Smooth muscle cell of the brain vasculature (primary cell): ENCODE measurements around the gene TRRAP.

Experiments used
- DNase-seq: peaks from one replicate; pipeline ENCODE4 v3.0.0-alpha.2; 2012; ENCODE audit warnings: low read depth, low spot score

TRRAP gene

DNA sequence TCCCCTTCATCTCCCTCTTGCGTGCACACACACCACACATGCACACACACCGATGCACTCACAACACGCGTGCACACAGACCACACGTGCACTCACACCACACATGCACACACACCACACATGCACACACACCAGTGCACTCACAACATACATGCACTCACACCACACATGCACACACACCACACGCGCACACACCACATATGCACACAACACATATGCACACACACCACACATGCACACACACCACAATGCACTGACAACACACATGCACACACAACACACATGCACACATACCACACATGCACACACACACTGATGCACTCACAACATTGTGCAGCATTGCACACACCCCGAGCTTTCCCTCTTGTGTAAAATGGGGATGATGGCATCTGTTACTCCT lies 68.1 kb downstream of the TRRAP start:
- no peak for DNase-seq

DNA sequence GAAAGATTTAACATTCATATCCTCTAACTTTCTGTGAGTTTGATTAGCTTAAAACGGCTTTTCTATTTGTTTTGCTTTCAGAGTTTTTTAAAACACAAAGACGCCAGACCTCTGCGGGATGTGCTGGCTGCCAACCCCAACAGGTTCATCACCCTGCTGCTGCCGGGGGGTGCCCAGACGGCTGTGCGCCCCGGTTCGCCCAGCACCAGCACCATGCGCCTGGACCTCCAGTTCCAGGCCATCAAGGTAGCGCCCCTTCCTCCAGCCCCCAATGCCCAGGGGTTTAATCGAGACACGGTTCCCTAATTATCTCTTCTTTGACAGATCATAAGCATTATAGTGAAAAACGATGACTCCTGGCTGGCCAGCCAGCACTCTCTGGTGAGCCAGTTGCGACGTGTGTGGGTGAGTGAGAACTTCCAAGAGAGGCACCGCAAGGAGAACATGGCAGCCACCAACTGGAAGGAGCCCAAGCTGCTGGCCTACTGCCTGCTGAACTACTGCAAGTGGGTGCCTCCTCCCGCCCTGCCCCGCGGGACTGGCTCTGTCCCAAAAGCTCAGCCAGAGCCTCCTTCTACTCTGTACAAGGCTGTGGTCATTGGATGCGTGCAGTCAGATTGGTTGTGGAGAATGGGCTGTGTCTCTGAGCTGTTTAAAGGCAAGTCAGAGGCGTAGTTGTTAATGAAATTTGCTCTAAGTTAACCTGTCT lies 71.2 kb downstream of the TRRAP start:
- DNase-seq, result no peak

DNA sequence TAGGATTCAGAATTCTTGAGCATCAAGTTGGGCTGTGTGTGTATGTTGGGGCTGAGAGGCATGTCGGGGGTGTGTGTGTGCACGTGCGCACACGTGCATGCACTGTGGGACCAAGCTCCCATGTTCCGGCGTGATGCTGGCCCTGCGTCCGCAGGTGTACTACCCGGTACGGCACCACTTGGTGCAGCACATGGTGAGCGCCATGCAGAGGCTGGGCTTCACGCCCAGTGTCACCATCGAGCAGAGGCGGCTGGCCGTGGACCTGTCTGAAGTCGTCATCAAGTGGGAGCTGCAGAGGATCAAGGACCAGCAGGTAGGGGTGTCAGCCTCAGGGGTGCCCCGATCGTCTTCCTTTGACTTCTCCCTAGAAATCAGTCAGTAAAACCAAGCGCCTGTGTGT lies 77.7 kb downstream of the TRRAP start:
- no peak for DNase-seq

DNA sequence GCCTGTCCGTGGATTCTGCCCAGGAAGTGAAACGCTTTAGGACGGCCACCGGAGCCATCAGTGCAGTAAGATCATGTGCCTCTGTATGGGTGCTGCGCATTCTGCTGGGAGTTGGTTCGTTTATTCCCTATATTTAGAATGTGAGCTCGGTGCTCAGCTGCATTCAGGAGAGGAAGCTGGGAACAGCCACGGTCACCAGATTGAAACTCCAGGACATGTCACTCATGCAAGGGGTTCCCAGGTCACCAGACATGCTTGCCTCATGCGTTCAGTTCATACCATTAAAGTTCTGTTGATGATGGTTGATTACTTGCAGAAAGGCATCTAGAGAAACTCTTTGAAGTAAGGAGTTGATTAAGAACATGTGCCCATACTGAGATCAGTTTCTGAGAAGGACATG lies 78.1 kb downstream of the TRRAP start:
- DNase-seq, result no peak

DNA sequence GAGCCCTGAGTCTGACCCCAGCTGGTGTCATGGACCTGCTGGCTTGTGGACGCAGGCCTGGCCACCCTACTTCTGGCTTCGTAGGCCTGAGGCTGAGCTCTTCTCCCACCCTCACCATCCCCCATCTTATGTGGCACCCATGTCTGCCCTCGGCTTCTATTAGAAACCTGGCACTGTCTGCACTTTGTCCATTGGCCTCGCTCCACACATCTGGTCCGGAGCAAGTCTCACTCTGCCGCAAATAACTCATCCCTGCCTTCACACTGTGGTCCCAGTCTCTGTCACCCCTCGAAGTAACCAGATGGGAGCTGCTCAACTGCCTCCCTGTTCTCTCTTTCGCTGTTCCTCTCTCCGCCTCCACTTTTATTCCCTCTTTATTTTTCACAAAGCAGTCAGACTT lies 78.6 kb downstream of the TRRAP start:
- DNase-seq, result no peak

DNA sequence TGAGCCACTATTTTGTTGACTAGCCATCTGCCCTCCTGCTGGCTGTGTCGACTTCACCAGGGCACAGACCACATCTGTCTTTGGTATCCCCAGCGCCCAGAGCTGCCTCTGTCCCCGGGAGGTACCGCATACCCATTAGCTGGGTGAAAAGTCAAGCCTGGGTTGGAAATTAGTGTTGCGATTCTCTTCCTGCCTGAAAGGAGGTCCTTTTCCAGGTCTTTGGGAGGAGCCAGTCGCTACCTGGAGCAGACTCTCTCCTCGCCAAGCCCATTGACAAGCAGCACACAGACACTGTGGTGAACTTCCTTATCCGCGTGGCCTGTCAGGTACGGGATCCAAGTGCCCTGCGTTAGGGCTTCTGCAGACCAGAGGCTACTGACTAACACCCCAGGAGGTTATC lies 79.4 kb downstream of the TRRAP start:
- DNase-seq, result no peak

DNA sequence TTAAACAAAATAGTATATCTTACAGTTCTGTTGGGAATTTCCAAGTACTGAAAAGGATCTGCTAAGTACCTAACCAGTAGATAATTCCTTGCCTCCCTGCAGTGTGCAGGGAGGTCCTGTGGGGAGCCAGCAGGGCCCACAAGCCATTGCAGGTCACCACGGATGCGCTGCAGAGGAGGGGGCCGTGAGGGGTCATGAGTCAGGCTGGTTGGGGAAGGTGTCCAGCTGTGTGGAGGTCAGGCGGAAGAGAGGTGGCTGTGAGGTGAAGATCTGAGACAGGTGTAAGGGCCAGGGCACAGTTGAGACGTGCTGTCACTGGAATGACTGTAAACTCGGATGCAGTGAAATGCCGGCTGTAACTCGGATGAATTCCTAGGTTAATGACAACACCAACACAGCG lies 80.6 kb downstream of the TRRAP start:
- no peak for DNase-seq

DNA sequence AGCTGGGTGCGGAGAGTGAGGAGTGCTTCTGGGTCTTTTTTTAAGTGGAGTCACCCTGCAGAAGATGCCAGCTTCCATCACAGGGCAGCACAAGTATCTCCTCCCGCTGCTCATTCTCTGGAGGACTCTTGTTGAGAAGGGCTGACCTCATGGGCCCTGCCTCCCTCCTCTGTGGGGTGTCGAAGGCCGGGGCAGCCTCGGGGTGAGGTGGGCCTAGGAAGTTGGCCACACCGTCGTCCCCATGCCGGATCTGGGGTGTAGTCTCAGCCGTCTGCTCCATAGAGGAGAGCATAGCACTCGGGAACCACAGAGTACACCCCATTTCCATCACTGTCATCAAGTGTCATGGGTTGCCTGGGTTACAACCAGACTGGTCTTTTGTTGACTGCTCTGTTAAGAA lies 85.0 kb downstream of the TRRAP start:
- no peak for DNase-seq

DNA sequence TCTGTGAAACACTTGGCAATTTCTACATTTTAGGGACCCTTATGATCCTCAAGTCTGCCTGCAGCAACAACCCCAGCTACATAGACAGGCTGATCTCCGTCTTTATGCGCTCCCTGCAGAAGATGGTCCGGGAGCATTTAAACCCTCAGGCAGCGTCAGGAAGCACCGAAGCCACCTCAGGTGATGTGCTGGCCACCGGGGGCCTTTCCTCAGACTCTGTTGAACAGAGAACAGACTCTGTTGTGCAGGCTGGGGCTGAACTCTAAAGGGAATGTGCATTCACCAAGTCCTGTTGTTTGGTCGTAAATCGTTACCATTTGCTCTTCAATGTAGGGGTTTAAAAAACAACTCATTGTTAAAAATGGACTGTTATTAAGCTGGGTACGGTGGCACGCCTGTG lies 86.3 kb downstream of the TRRAP start:
- no peak for DNase-seq

DNA sequence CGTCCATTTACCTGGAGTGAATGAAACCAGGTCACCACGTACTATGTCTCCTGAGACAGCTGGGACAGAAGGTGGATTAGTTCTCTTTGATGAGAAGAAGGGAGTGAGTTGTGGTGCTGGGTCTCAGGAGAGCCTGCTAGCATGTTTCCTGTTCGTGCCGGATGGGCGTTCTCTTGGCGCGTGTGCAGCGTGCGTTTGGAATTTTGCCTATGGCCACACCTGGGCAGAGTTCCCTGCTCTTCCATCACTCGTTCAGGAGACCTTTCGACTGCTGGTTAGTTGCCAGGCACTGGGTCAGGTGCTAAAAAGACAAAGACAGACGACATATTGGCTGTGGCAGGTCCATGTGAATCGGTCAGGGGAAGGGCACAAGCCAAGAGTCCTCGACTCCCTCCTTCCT lies 90.3 kb downstream of the TRRAP start:
- no peak for DNase-seq

DNA sequence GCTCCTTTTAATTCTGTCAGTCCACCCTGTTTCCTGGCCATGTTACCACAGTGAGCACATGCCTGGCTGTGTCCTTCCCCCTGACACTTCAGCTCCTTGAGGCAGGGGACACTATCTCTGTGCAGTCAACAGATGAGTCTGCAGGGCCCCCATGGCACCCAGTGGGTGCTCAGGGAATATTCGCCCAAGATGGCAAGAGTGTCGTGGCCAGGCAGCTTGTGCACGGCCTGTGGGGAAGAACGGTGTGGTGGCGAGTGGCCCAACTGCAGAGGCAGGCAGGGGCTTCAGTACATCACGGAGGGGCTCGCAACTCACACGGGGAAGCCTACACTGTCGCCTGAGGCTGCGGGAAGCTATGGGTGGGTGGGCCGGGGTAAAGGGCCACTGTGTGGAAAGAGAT lies 91.1 kb downstream of the TRRAP start:
- no peak for DNase-seq

DNA sequence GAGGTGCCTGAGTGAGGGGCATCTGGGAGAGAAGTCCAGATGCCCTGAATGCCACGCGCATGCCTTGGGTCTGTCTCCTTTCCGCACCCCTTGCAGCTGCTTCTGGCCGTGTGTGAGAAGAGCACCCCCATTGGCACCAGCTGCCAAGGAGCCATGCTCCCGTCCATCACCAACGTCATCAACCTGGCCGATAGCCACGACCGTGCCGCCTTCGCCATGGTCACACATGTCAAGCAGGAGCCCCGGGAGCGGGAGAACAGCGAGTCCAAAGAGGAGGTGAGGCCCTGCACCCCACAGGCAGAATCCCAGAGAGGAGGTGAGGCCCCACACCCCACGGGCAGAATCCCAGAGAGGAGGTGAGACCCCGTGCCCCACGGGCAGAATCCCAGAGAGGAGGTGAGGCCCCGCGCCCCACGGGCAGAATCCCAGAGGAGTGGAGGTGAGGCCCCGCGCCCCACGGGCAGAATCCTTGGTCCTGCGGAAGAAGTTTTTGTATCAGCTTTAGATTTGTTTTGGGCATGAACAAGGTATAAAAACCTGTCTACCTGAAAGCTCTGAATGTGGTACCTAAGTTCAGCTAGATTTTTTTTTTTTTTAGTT lies 91.8 kb downstream of the TRRAP start:
- no peak for DNase-seq

DNA sequence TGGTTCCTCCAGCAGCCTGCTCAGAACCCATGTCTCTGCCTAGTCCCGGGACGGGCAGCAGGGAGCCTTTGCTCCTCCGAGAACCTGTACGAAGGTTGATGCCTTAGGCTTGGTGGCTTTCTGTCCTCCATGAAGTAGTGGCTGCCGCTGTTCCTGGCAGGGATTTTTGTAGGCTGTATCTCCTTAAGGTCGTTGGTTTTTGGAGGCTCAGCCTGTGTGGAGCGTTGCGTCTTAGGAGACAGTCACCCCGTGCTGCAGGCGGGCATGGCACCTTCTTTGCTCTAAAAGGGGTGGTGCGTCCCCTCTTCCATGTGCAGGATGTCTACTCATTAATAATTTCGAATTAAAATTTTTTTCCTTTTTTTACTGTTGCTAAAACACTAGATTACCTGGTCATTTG lies 92.5 kb downstream of the TRRAP start:
- DNase-seq, result no peak

DNA sequence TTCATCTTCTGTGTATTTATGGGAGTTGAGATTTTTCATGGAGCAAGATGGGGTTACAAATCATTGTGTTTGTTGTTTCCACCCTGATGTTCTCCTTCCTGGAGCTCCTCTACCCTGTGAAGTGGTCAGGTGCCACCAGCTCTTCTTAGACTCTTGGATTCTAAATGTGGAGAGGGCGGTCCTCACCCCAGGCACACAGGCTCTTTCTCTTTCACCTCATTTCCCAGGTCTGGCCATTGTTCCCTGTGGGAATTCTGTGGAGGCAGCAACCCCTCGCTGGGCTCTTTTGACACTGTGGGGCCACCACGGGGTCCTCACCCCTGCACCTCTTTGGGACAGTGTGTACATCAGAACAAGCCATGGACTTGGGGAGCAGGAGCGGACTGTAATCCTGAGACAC lies 95.9 kb downstream of the TRRAP start:
- no peak for DNase-seq

DNA sequence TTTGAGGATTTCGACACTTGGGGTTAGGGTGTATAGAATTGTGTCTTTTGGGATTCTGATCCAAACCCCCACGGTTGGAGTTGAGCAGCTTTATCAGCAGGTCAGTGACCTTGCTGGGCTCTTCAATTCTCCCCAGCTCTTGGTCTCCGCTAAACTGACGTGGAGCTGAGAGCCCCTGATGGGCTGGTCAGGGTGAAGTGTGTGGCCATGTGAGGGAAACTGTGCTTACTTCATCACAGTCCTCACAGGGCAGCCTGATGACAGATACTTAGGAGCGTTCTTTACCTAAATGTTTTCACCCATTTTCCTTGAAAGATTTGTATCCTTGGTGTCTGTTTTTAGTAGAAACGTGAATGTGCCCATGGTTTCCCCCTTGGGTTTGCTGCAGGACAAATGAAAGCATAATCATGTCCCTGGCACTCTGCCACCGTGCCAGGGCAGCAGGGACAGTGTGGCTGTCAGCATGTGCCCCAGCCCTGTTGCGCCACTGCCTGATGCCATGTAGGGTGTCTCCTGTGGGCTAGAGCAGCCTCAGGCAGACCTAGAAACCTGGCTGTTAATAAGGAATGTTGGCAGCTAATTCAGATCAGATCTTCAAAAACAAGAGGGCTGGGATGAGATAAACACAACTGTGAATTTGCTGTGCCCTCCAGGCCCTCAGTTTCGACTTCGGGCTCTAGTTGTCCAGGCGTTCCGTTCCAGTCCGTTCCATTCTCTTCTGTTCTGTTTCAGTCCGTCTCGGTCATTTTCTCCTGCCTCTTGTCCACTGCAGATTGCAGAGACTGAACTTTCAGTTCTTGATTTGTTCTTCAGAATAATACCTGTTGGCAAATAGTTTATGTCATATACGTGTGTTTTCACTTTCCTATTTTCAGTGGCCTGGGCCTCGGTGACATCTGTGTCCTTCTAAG lies 96.8 kb downstream of the TRRAP start:
- DNase-seq, result no peak

DNA sequence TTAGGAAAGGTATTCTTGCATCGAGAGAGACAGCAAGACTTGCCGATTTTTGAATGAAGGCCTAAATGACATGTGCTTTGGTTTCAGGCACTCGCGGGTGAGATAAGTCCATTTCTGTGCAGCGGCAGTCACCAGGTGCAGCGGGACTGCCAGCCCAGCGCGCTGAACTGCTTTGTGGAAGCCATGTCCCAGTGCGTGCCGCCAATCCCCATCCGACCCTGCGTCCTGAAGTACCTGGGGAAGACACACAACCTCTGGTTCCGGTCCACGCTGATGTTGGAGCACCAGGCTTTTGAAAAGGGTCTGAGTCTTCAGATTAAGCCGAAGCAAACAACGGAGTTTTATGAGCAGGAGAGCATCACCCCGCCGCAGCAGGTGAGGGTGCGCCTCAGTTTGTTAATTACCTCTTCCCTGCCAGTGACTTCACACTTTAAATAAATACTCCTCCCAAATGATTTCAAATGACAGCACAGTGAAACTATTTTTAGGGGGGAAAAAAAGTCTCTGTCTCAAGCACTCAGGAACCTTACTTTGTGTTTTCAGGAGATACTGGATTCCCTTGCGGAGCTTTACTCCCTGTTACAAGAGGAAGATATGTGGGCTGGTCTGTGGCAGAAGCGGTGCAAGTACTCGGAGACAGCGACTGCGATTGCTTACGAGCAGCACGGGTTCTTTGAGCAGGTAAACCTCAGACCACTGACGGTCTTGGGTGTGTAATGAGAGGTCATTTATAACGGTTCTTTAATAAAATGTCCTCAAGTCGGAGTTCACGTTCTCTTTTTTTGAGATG lies 98.3 kb downstream of the TRRAP start:
- no peak for DNase-seq

DNA sequence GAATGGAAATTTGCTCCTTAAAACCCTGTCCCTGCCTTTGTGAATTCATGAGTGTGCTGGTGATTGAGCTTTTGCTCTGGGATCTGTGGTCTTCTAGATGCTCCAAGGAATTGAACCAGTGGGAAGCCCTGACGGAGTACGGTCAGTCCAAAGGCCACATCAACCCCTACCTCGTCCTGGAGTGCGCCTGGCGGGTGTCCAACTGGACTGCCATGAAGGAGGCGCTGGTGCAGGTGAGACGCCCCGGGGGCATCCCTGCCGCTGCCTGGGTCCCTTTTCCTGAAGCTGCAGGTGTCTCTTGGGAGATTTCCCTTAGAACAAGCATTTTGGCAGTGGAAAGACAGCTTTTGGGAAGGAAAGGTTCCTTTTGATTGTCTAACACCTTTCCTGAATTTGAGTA lies 100.3 kb downstream of the TRRAP start:
- no peak for DNase-seq

DNA sequence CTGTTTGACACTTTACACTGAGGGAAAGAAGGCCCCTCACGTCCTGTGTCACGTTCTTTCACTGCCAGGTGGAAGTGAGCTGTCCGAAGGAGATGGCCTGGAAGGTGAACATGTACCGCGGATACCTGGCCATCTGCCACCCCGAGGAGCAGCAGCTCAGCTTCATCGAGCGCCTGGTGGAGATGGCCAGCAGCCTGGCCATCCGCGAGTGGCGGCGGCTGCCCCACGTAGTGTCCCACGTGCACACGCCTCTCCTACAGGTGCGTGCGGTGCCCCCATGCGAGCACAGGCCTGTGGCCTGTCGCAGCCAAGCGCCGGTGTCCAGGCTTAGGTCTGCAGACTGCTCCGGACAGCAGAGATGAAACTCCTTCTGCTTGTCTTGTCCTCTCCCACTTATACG lies 103.4 kb downstream of the TRRAP start:
- no peak for DNase-seq

DNA sequence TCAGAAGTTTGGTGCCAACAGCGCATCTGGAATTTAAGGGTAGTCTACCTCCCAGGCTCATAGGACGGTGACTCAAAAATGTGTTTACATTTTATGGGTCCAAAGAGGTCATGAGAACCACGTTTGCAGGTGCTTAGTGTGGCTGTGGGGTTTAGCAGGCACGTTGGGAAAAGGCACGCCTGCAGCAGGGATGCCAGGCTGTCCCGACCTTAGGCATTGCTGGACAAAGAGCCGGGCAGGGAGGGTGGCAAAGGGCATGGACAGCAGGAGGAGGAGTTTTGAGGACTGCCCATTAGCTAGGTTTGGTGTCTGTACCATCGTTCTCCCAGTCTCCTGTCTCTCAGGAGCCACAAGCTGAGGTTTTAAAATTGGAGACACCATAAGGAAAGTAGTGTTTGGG lies 104.4 kb downstream of the TRRAP start:
- DNase-seq, result no peak

DNA sequence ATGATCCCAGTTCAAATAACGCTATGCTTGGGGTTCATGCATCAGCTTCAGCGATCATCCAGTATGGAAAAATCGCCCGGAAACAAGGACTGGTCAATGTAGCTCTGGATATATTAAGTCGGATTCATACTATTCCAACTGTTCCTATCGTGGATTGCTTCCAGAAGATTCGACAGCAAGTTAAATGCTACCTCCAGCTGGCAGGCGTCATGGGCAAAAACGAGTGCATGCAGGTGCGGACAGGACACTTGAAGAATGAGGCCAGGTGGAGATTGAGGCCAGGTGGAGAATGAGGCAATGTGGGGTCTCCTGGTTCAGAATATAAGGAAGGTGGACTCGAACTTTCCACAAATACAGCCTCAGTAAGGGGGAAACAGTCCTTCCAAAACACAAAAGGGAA lies 105.8 kb downstream of the TRRAP start:
- DNase-seq, result no peak

DNA sequence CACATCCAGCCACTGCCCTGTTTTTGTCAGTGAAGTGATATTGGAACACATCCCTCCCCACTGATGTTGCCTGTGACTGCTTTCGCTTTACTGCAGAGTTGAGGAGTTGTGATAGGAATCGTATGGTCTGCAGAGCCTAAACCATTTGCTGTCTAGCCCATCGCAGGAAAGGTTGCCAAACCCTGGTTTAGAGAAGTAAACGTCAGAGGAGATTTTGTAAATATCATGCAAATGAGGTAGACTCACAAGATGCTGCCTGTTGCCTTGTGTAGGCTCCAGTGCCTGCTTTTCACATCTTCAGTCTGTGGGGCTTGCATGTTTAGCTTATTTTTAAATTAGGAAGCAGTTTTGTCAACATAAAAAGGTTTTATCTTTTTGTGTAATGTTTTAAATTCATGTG lies 107.1 kb downstream of the TRRAP start:
- no peak for DNase-seq

DNA sequence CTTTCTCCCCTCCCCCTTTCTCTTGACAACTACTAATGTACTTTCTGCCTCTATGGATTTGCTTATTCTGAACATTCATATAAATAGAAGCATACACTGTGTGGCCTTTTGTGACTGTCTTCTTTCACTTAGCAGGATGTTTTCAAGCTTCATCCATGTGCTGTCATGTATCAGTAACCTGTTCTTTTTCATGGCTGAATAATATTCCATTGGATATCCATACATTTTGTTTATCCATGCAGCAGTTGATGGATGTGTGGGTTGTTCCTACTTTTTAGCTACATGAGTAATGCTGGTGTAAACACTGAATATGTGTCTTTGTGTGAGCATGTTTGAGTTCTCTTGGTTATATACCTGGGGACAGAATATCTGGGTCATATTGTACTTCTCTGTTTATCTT lies 107.6 kb downstream of the TRRAP start:
- no peak for DNase-seq
